ENCODE measurements around the gene MEF2C. TPM values are rescaled to one million over a fixed set of nuclear protein-coding genes. Genes with fewer than 3 reads are reported as not detected.

MEF2C gene
- polyA plus RNA-seq, 1 donor = 934 TPM

GRCh38 chr5:88760527-88760926 lies 122.5 kb downstream of the MEF2C start:
- DNase-seq (ENCODE audit: low read depth) = no peak

GRCh38 chr5:88758591-88758990 lies 124.4 kb downstream of the MEF2C start:
- no peak for DNase-seq (ENCODE audit: low read depth)

GRCh38 chr5:88758184-88758583 lies 124.8 kb downstream of the MEF2C start:
- DNase-seq (ENCODE audit: low read depth) = no peak

DNA sequence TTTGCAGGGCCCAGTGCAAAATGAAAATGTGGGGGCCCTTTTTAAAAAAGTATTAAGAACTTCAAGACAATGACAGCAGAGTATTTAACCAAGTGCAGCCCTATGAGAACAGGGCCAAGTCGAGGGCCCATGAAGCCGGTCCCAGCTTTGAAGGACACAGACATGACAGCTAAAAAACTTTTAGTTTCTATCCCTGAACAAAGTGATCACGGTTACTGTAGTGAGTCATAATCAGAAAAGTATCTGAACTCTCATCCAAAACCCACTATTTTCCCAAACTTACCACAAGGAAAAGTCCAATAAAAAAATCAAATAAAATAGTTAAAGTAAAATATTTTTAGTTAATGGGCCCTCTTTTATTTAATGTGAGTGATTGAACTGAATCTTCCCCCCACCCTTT lies 126.0 kb downstream of the MEF2C start:
- no peak for DNase-seq (ENCODE audit: low read depth)

DNA sequence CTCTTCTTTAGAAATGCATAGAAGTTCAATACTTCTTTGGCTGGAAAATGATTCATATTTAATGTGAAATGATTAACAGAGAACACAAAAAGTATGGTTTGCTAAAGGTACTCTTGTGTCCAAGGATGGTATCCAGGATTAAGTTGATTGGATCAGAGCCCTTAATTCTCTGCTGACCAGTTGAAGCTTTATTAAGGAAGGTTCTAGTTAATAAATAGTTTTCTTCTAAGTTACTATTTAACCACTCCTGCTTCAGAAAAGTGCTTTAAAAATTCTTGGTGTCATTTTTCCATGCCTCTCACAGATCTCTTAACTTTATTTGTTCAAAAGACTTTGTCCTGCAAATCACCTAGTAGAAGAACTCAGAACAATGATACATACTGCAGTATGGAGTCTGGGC lies 134.3 kb downstream of the MEF2C start:
- DNase-seq (ENCODE audit: low read depth) = no peak

- DNase-seq (ENCODE audit: low read depth) = no peak
Measured at GRCh38 chr5:88746438-88746882, 136.5 kb downstream of the MEF2C start.

DNA sequence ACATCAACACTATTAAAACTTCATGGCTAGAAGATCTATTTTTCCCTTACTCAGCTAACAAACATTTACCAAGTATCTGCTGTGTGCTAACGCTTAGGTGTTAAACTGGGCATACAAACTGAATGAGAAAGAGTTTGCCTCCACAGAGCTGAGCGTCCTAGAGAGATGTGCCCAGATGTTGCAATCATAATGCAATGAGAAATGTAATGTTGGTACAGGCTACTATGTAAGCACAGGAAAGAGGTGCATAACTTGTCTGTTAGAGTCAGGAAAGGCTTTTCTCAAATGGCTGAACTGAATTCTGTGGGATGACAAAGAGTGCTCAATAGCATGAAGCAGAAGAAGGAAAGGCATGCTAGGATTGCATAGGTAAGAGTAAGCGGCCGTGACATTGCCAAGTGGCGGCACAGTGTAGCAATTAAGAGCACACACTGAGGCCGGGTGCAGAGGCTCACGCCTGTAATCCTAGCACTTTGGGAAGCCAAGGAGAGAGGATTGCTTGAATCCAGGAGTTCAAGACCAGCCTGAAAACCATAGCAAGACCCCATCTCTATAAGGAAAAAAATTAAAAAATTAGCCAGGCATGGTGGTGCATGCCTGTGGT lies 137.8 kb downstream of the MEF2C start:
- DNase-seq (ENCODE audit: low read depth) = no peak

DNA sequence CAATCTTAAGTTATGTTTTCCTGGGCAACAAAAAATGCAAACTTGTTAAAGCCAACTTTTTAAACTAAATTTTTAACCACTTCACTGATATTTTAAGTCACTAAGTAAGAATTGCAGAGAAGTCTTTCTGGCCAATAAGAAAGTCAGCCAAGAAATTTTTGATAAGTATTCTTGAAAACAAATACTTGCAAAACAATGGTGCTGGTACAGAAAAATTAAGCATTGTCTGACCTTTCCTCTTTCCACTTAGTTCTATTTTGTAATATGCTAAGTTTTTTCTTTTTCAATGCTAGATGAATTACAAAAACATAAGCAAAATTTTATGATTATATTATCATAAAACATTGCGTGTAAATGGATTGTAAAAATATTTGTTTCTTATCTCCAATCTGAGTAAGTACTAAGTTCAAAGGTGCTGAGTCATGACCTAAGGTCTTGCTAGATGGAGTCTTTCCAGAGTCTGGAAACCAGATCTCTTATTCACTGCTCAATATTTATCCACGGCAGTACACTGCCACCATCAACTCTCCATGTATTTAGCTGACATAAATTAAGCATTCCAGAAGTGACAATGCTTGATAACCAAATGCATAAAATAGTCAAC lies 139.7 kb downstream of the MEF2C start:
- no peak for DNase-seq (ENCODE audit: low read depth)

DNA sequence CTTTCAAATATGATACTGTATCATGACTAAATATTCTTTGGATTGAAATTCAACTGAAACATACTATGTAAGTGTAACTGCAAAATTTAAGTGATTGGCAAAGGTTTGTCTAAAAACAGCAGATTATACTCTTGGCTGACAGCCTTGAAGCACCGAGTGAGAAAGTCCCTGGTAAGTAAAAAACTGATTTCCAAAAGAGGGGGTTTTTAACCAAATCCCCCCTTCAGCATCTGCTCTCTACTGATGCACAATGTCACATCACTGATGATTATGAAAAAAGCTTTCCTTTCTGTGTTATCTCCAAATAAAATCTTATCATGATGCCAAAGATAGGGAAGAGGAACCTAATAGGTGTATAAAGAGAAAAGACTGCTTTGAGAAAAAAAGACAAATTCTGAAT lies 141.0 kb downstream of the MEF2C start:
- DNase-seq (ENCODE audit: low read depth) = no peak

DNA sequence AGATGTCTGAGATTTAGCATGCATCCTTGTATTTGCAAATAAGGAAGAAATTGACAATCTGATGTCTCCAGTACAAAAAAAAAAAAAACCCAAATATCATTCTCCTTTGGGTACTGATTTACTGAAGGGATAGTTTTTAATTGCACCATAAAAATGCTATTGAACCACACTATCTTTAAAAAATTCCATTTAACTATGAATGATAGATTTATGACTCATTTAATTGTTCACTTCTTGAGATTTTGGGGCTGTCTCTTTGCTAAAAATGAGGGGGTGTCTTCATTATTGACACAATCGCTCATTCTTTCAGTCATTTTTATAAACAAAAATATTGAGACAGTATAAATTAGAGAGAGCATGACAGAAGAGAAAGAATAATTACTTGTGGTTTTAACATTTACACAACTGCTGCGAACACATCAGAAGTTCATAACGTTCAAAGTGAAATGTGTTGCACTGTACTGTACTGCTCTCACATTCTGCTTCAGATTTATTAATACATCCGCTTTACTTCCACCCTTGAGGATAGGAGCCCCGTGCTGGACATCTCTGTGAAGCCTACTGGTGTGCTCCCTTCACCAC lies 142.3 kb downstream of the MEF2C start:
- DNase-seq (ENCODE audit: low read depth) = no peak

DNA sequence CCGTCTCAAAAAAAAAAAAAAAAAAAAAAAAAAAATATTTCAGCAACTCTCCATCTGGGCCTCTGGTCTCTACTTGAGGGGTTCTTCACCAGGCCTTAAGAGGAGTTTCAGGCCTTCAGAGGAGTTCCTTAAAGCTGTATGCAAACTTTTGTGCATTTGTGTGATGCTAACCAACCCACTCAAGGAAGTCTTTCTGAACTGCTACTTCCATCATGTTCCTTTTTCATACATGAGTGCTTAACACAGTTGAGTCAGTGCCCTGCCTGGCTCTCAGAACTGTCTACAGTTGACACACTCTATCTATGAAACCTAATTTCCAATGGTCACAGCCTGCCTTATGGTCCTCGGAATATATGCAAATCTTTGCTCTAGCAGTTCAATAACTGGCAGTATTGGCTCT lies 146.5 kb downstream of the MEF2C start:
- DNase-seq (ENCODE audit: low read depth) = no peak

- no peak for DNase-seq (ENCODE audit: low read depth)
Measured at GRCh38 chr5:88734983-88735382, 148.0 kb downstream of the MEF2C start.

GRCh38 chr5:88734191-88734640 lies 148.8 kb downstream of the MEF2C start:
- no peak for DNase-seq (ENCODE audit: low read depth)

DNA sequence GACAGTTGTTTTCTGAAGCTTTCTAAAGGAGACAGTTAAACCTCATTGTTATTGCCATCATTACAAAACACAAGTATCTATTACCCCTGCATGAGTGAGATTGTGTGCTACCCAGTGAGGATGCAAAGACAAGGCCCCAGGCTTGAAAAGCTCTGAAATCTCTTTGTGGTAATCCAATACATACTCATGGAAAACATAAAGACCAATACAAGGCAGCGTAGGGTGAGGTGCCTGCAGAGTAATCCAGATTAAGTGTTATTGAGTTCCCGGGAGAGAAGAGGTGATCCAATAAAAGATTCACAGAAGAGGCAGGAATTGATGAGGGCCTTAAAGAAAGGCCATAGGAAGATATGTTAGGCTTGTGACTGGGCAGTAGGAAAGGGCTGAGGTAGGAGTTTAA lies 150.1 kb downstream of the MEF2C start:
- no peak for DNase-seq (ENCODE audit: low read depth)

GRCh38 chr5:88732181-88732633 lies 150.8 kb downstream of the MEF2C start:
- DNase-seq (ENCODE audit: low read depth) = no peak

DNA sequence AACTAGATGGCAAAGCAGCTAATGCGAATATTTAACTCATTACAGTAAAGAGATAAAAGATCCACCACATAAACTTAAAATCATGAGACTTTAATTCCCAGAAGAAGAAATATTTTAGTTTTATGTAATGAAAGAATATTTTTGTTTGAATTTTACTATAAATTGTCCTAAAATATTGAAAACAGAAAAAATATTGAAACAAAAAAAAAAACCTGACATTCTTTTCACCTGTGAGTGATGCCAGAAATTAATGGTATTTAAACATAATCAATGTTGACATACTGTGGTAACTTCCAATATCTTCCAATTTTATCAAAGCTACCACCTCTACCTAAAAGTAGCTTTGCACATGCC lies 153.2 kb downstream of the MEF2C start:
- no peak for DNase-seq (ENCODE audit: low read depth)

DNA sequence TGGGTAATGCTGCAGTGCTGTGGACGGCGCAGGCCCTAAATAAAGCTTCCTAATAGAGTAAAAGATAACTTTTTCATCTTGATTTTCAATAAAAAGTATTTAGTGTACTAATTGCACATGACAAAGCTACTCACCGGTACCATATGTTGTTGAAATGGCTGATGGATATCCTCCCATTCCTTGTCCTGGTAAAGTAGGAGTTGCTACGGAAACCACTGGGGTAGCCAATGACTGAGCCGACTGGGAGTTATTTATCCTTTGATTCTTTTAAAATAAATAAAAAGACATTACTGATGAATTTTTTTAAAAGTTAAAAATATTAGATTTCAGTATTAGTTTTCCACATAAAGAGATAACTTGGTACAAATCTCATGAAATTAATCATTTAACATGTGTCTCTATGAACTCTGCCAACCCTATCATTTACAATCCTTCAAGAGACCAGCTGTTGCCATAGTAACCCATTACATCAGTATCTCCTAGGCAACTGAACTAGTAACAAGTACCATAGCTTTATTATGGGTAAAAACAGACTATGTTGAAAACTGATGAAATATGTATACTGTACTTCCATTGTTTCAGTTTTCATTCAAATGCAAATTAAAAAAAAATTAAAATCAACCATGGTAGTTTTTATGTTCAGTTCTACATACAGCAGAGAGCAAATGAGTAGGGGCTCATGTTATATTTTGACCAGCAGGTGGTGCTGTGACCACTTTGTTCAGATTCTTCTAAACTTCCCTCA lies 153.7 kb downstream of the MEF2C start:
- peak; percentile 68 for DNase-seq (ENCODE audit: low read depth)

DNA sequence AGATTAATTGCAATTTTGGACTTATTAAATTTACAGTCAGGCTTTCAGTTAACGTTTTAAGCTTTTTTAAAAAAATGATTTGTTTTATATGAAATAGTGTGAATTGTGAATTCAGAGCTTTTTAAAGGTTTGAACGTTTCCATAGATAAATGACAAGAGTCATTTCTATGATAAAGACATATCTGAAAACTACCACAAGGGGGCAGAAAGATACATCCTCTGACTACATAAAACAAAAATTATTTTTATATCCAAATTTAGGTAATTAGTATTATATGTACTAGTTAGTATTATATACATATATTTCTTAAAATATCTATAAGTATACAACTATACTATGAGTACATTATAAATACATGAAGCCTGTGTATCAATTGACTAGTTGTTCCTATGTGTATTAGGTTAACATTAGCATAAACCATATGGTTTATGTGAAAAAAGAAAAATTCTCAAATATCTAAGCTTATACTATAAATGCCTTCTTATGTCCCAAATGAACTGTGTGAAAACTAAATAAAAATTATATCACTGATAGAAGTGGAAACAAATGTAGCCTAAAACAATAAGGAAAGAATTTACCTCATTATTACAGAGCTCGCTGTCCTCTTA lies 155.2 kb downstream of the MEF2C start:
- DNase-seq (ENCODE audit: low read depth) = no peak

DNA sequence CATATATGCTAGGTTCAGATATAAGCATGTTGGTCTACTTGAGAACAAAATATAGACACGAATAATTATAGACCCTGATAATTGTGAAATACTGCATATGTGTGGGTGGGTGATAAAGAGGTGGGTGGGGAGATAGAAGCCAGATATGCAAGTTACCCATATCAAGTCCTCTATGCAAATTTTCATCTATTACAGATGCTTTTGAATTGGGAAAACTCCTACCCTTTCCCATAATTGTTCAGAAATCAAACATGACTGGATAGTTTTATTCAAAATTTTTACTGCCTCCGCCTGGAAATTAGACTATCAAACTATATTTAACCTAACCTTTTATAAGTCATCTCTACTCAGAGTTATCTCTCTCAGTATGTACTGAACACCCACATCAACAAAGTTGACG lies 157.5 kb downstream of the MEF2C start:
- no peak for DNase-seq (ENCODE audit: low read depth)

GRCh38 chr5:88724201-88724600 lies 158.8 kb downstream of the MEF2C start:
- no peak for DNase-seq (ENCODE audit: low read depth)

- no peak for DNase-seq (ENCODE audit: low read depth)
Measured at GRCh38 chr5:88722546-88723073, 160.4 kb downstream of the MEF2C start.

DNA sequence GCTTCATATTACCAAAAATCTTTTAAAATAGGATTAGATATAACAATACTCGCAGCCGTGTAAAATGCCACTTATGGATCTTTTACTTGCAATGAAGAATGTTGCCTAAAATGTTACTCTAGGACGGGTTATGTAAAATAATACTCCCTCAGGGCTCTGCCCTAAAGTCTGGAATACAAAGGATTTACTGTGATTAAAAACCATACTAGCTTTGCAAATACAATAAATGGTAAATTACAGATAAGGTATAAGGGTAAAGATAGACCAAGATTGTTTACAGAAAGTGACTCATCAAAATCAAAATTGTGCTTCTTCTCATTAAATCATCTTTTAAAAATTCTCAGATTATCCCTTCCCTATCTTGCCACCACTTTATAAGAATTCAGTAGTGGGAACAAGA lies 163.6 kb downstream of the MEF2C start:
- no peak for DNase-seq (ENCODE audit: low read depth)

All from forelimb muscle (tissue), 1 donor.